ENCODE data around the gene KLF6. TPM values are rescaled to one million over a fixed set of nuclear protein-coding genes. Genes with fewer than 3 reads are reported as not detected.

KLF6 gene
- polyA plus RNA-seq (2012; ENCODE audit: low read depth, missing spikeins), result 67.9 TPM

GRCh38 chr10:3784510-3785250, at the start of gene KLF6:
TSS of gene KLF6 (minus strand) at chr10:3785209. CDS start at chr10:3785014, 195 bp downstream.
- TF ChIP-seq POLR2A (IDR thresholded peaks at IDR 0.05; ENCODE audit: low read depth, low read length) (peak; percentile 52; the same call in 1 of the 2 replicates), POLR2AphosphoS5 (IDR thresholded peaks at IDR 0.05; ENCODE audit: low read depth, low read length) (peak; percentile 73; the same call in 1 of the 2 replicates), TAF1 (IDR thresholded peaks at IDR 0.05; ENCODE audit: low read depth, low read length) (peak; percentile 92), POU2F2 (IDR thresholded peaks at IDR 0.05; ENCODE audit: low read depth, low read length) (peak; percentile 85; the same call in 1 of the 2 replicates), SPI1 (IDR thresholded peaks at IDR 0.05; ENCODE audit: low read depth, low read length) (no peak)
- DNase-seq (ENCODE audit: insufficient read length, low spot score), result no peak
- FAIRE-seq, result no peak

GRCh38 chr10:3834404-3834803, 49.4 kb upstream of the KLF6 start:
- TF ChIP-seq PAX5 (IDR thresholded peaks at IDR 0.05; ENCODE audit: insufficient read depth, low read length, severe bottlenecking), result no peak
- no peak for TF ChIP-seq POLR2AphosphoS5 (IDR thresholded peaks at IDR 0.05; ENCODE audit: low read depth, low read length)
- no peak for TF ChIP-seq POLR2A (IDR thresholded peaks at IDR 0.05; ENCODE audit: low read depth, low read length)
- TF ChIP-seq SPI1 (IDR thresholded peaks at IDR 0.05; ENCODE audit: low read depth, low read length), result no peak
- no peak for TF ChIP-seq POU2F2 (IDR thresholded peaks at IDR 0.05; ENCODE audit: low read depth, low read length)
- no peak for TF ChIP-seq TAF1 (IDR thresholded peaks at IDR 0.05; ENCODE audit: low read depth, low read length)
- FAIRE-seq (peak; percentile 16), DNase-seq (ENCODE audit: insufficient read length, low spot score) (no peak)

- FAIRE-seq (no peak), DNase-seq (ENCODE audit: insufficient read length, low spot score) (no peak)
- TF ChIP-seq POLR2AphosphoS5 (IDR thresholded peaks at IDR 0.05; ENCODE audit: low read depth, low read length) (no peak), TAF1 (IDR thresholded peaks at IDR 0.05; ENCODE audit: low read depth, low read length) (no peak), SPI1 (IDR thresholded peaks at IDR 0.05; ENCODE audit: low read depth, low read length) (no peak), POU2F2 (IDR thresholded peaks at IDR 0.05; ENCODE audit: low read depth, low read length) (no peak), PAX5 (IDR thresholded peaks at IDR 0.05; ENCODE audit: insufficient read depth, low read length, severe bottlenecking) (no peak), POLR2A (IDR thresholded peaks at IDR 0.05; ENCODE audit: low read depth, low read length) (no peak)
Measured at GRCh38 chr10:3833046-3833445, 48.0 kb upstream of the KLF6 start.

- no peak for FAIRE-seq
- TF ChIP-seq POLR2A (IDR thresholded peaks at IDR 0.05; ENCODE audit: low read depth, low read length) (no peak), PAX5 (IDR thresholded peaks at IDR 0.05; ENCODE audit: insufficient read depth, low read length, severe bottlenecking) (no peak), POU2F2 (IDR thresholded peaks at IDR 0.05; ENCODE audit: low read depth, low read length) (no peak), TAF1 (IDR thresholded peaks at IDR 0.05; ENCODE audit: low read depth, low read length) (no peak), POLR2AphosphoS5 (IDR thresholded peaks at IDR 0.05; ENCODE audit: low read depth, low read length) (no peak), SPI1 (IDR thresholded peaks at IDR 0.05; ENCODE audit: low read depth, low read length) (no peak)
- DNase-seq (ENCODE audit: insufficient read length, low spot score), result no peak
Measured at GRCh38 chr10:3832022-3832786, 47.2 kb upstream of the KLF6 start.

GRCh38 chr10:3831608-3832007, 46.6 kb upstream of the KLF6 start:
- TF ChIP-seq POLR2AphosphoS5 (IDR thresholded peaks at IDR 0.05; ENCODE audit: low read depth, low read length), result no peak
- TF ChIP-seq POU2F2 (IDR thresholded peaks at IDR 0.05; ENCODE audit: low read depth, low read length), result no peak
- no peak for TF ChIP-seq POLR2A (IDR thresholded peaks at IDR 0.05; ENCODE audit: low read depth, low read length)
- TF ChIP-seq SPI1 (IDR thresholded peaks at IDR 0.05; ENCODE audit: low read depth, low read length), result no peak
- TF ChIP-seq TAF1 (IDR thresholded peaks at IDR 0.05; ENCODE audit: low read depth, low read length), result no peak
- no peak for TF ChIP-seq PAX5 (IDR thresholded peaks at IDR 0.05; ENCODE audit: insufficient read depth, low read length, severe bottlenecking)
- DNase-seq (ENCODE audit: insufficient read length, low spot score) (no peak), FAIRE-seq (no peak)

- FAIRE-seq (no peak), DNase-seq (ENCODE audit: insufficient read length, low spot score) (no peak)
- no peak for TF ChIP-seq PAX5 (IDR thresholded peaks at IDR 0.05; ENCODE audit: insufficient read depth, low read length, severe bottlenecking)
- no peak for TF ChIP-seq POLR2A (IDR thresholded peaks at IDR 0.05; ENCODE audit: low read depth, low read length)
- no peak for TF ChIP-seq TAF1 (IDR thresholded peaks at IDR 0.05; ENCODE audit: low read depth, low read length)
- TF ChIP-seq POU2F2 (IDR thresholded peaks at IDR 0.05; ENCODE audit: low read depth, low read length), result no peak
- TF ChIP-seq POLR2AphosphoS5 (IDR thresholded peaks at IDR 0.05; ENCODE audit: low read depth, low read length), result no peak
- no peak for TF ChIP-seq SPI1 (IDR thresholded peaks at IDR 0.05; ENCODE audit: low read depth, low read length)
Measured at GRCh38 chr10:3830946-3831345, 45.9 kb upstream of the KLF6 start.

GRCh38 chr10:3829156-3830050, 44.4 kb upstream of the KLF6 start:
- DNase-seq (ENCODE audit: insufficient read length, low spot score) (no peak), FAIRE-seq (no peak)
- no peak for TF ChIP-seq TAF1 (IDR thresholded peaks at IDR 0.05; ENCODE audit: low read depth, low read length)
- no peak for TF ChIP-seq POU2F2 (IDR thresholded peaks at IDR 0.05; ENCODE audit: low read depth, low read length)
- TF ChIP-seq SPI1 (IDR thresholded peaks at IDR 0.05; ENCODE audit: low read depth, low read length), result no peak
- no peak for TF ChIP-seq PAX5 (IDR thresholded peaks at IDR 0.05; ENCODE audit: insufficient read depth, low read length, severe bottlenecking)
- TF ChIP-seq POLR2A (IDR thresholded peaks at IDR 0.05; ENCODE audit: low read depth, low read length), result no peak
- no peak for TF ChIP-seq POLR2AphosphoS5 (IDR thresholded peaks at IDR 0.05; ENCODE audit: low read depth, low read length)

GRCh38 chr10:3828404-3829155, 43.6 kb upstream of the KLF6 start:
- FAIRE-seq (peak; percentile 85), DNase-seq (ENCODE audit: insufficient read length, low spot score) (no peak)
- TF ChIP-seq SPI1 (IDR thresholded peaks at IDR 0.05; ENCODE audit: low read depth, low read length) (0 out of 2 replicates have a peak, but pooled peaks have one; percentile 3), POLR2A (IDR thresholded peaks at IDR 0.05; ENCODE audit: low read depth, low read length) (no peak)
